Fibroblast of peridontal ligament (primary cell): ENCODE measurements around the gene ZNF627.
"Not testable (repeated sequence)": the region's sequence is repeated elsewhere in the genome, so short reads cannot be mapped to it uniquely, and the experiment has no call there.

Experiments
- DNase-seq: peaks from one replicate; pipeline ENCODE4 v3.0.0-alpha.2; 2010; ENCODE audit errors: extremely low read depth

ZNF627 gene

GRCh38 chr19:11624069-11624463, 26.8 kb downstream of the ZNF627 start:
- peak; percentile 62 for DNase-seq

DNA sequence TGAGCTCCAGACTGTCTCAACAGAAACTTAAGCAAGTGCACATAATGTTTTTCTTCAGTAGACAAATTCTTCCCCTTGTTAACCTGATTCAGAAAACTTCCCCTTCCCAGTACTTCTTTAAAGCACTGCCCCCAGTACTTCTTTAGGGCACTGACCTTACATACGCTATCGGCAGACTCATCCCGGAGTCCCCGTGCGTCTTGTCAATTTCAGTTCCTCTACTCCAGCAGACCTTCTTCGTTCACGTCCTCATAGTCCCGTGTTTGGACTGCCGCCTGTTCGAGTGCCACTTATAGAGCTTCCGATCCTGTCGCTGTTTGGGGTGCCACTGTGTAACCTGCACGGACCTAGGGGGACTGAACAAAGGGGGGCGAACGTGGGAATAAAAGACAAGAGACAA, 29.0 kb downstream of the ZNF627 start:
- no peak for DNase-seq

DNA sequence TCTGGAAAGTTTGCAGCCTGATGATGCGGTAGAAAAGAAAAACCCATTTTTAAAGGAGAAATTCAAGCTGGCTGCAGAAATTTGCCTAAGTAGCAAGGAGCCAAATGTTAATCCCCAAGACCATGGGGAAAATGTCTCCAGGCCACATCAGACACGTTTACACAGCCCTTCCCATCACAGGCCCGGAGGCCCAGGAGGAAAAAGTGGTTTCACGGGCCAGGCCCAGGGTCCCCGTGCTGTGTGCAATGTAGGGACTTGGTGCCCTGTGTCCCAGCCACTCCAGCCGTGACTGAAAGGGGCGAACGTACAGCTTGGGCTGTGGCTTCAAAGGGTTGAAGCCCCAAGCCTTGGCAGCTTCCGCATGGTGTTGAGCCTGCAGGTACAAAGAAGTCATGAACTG, 35.9 kb downstream of the ZNF627 start:
- no peak for DNase-seq

DNA sequence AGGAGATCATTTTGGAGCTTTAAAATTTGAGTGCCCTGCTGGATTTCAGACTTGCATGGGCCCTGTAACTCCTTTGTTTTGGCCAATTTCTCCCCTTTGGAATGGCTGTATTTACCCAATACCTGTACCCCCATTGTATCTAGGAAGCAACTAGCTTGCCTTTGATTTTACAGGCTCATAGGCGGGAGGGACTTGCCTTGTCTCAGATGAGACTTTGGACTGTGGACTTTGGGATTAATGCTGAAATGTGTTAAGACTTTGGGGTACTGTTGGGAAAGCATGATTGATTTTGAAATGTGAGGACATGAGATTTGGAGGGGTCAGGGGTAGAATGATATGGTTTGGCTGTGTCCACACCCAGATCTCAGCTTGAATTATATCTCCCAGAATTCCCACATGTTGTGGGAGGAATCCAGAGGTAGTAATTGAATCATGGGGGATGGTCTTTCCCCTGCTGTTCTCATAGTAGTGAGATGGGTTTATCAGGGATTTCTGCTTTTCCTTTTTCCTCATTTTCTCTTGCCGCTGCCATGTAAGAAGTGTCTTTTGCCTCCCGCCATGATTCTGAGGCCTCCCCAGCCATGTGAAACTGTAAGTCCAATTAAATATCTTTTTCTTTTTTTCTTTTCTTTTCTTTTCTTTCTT, 36.9 kb downstream of the ZNF627 start:
- DNase-seq: not testable (repeated sequence)

- no peak for DNase-seq
Observed at GRCh38 chr19:11639245-11639601, 41.9 kb downstream of the ZNF627 start.

- DNase-seq: peak; percentile 86
Observed at GRCh38 chr19:11639602-11640471, 42.6 kb downstream of the ZNF627 start.

- DNase-seq: no peak
Observed at GRCh38 chr19:11641244-11641643, 44.0 kb downstream of the ZNF627 start.

DNA sequence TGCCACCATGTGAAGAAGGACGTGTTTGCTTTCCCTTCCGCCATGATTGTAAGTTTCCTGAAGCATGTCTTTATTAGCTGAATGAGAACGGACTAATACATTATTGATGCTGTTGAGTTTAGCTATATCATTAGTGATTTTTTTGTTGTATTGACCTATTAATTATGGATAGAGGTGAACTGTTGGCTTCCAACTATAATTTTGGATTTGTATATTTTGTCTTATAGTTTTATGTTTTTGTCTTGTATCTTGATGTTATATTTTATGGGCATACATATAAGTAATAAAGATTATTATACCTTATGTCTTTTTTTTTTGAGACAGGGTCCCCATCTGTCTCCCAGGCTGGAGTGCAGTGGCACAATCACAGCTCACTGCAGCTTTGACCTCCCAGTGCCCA, 45.6 kb downstream of the ZNF627 start:
- DNase-seq: no peak

DNA sequence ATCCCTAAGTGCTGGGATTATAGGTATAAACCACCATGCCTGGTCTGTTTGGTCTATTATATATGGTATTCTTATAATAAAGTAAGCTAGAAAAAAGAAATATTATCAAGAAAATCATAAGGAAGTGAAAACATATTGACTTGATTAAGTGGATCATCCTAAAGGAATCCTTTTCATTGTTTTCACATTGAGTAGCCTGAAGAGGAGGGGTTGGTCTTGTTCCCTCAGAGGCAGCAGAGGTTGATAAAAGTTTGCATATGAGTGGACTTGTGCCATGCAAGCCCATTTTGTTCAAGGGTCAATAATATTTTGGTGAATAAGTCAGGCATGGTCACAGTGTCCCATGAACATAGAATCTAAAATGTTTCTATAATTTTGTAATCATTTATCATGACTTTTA, 52.7 kb downstream of the ZNF627 start:
- DNase-seq: peak; percentile 70

- DNase-seq: no peak
Observed at GRCh38 chr19:11651062-11651461, 53.8 kb downstream of the ZNF627 start.

- DNase-seq: no peak
Observed at GRCh38 chr19:11652056-11652455, 54.8 kb downstream of the ZNF627 start.

- no peak for DNase-seq
Observed at GRCh38 chr19:11652492-11652891, 55.2 kb downstream of the ZNF627 start.

DNA sequence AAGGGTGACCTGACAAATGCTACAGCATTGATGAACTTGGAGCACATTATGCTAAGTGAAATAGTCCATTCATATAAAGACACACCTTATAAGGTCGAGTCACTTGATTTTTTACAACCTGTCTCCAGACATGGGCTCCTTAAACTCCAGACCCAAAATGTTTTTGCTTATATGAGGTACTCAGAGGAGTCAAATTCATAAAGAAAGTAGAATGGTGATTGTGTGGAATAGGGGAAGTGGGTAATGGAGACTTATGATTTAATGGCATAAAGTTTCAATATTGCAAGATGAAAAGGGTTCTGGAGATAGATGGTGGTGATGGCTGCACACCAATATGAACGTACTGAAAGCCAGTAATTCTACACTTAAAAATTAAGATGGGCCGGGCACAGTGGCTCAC, 59.3 kb downstream of the ZNF627 start:
- no peak for DNase-seq

GRCh38 chr19:11657307-11657706, 60.0 kb downstream of the ZNF627 start:
- DNase-seq: no peak

DNA sequence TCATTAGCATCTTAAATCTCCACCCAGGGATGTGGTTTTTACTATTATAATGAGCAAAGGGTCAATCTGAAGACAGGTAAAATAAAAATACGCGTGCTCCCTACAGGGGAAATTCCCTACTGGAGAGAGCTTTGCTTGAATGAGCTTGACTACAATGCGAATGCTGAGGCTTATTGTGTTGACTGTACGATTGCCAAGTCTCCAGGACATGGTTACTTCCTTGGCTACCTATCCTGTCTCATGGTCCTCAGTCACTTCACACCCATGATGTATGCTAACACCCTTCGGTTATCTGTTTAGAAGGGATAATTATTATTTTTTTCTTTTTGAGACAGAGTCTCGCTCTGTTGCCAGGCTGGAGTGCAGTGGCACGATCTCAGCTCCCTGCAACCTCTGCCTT, 61.7 kb downstream of the ZNF627 start:
- no peak for DNase-seq

DNA sequence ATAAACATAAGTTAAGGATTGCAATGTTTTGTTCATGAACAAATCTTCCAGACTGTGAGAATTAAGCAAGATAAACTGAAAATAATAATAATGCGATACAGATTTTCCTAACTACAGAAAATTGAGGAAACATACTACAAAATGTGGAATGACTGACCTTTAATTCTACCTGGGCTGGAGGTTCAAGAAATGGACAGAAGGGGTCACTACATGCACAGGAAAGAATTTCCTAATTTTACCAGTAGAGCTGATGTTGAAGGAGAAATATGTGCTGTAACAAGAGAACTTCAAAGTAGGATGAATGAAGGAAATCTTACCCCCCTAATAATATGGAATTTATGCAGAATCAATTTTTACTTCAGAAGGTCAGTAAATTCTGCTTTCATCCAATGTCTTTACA, 62.3 kb downstream of the ZNF627 start:
- peak; percentile 34 for DNase-seq

GRCh38 chr19:11662278-11662677, 65.0 kb downstream of the ZNF627 start:
- DNase-seq: no peak

- no peak for DNase-seq
Observed at GRCh38 chr19:11663181-11663591, 65.9 kb downstream of the ZNF627 start.
